H1 (cell line): ENCODE results near the gene GAST. TPM values are rescaled to one million over a fixed set of nuclear protein-coding genes. Genes with fewer than 3 reads are reported as not detected.

ENCODE experiments used
- ASH2L ChIP-seq: fragments of 200-600, 300-600 bp; sonication (generic); IDR thresholded peaks from one replicate; pipeline ENCODE4 v1.7.1; 2017; ENCODE audit warnings: low read length
- BACH1 ChIP-seq: IDR thresholded peaks from 2 replicates; pipeline ENCODE4 v1.6.1; 2012; ENCODE audit warnings: low read length, improper control_type of control experiment
- CHD7 ChIP-seq: fragments of 300-600 bp; sonication (generic); IDR thresholded peaks from 2 replicates; pipeline ENCODE4 v1.7.1; 2012; ENCODE audit warnings: low read length, moderate library complexity, mild to moderate bottlenecking, inconsistent platforms; ENCODE audit not compliant: insufficient replicate concordance
- HDAC2 ChIP-seq, 2 experiments: fragments of 300-600 bp in 1 of 2; sonication (generic) in 1 of 2; IDR thresholded peaks; 2 replicates each; pipeline ENCODE4 v1.6.1; 2011 to 2012; ENCODE audit warnings: low read depth in 2 of 2, low read length in 2 of 2, mild to moderate bottlenecking in 2 of 2, moderate library complexity in 2 of 2, borderline replicate concordance in 1 of 2, inconsistent platforms in 1 of 2
- JUND ChIP-seq: IDR thresholded peaks from 2 replicates; pipeline ENCODE4 v1.6.1; 2011; ENCODE audit warnings: mild to moderate bottlenecking, improper control_type of control experiment, low read length
- POLR2AphosphoS5 ChIP-seq: IDR thresholded peaks from 2 replicates; pipeline ENCODE4 v1.6.1; 2011; ENCODE audit warnings: low read depth, low read length
- RBBP5 ChIP-seq: IDR thresholded peaks from 2 replicates; pipeline ENCODE4 v1.7.1; 2012; ENCODE audit warnings: low read depth, mild to moderate bottlenecking, inconsistent platforms, low read length, moderate library complexity, borderline replicate concordance
- SIX5 ChIP-seq: IDR thresholded peaks from 2 replicates; pipeline ENCODE4 v1.6.1; 2011; ENCODE audit warnings: mild to moderate bottlenecking, low read depth, low read length
- SP4 ChIP-seq: IDR thresholded peaks from 2 replicates; pipeline ENCODE4 v1.6.1; 2012; ENCODE audit warnings: low read length, inconsistent platforms
- polyA plus RNA-seq, 7 experiments: library from polyadenylated mRNA; depleted of rRNA in 3 of 7; stranded (reverse) in 5 of 7; unstranded in 2 of 7; fragments of >200 nt in 5 of 7; fragments of 200-250 nt in 2 of 7; gene quantifications; 1 replicate in 5 of 7; 2 replicates in 1 of 7; 4 replicates in 1 of 7; pipeline versions ENCODE4 v1.2.1 to v1.2.3, GENCODE V29; 2011 to 2013; ENCODE audit warnings: missing spikeins in 2 of 7, mixed read lengths in 2 of 7
- total RNA-seq: library from RNA; stranded (reverse); fragmentation: NEBNext Ultra II Directional; extraction: Animal tissue kit (Norgen Biotek cat#: 25700); gene quantifications from 2 replicates; pipeline ENCODE4 v1.2.1, GENCODE V29; 2021

The GAST gene
- total and polyA plus RNA-seq, 2 of the 8 experiments (the other 6 are each of a cell fraction or from before 2014, with no cell fraction given) = not detected

DNA sequence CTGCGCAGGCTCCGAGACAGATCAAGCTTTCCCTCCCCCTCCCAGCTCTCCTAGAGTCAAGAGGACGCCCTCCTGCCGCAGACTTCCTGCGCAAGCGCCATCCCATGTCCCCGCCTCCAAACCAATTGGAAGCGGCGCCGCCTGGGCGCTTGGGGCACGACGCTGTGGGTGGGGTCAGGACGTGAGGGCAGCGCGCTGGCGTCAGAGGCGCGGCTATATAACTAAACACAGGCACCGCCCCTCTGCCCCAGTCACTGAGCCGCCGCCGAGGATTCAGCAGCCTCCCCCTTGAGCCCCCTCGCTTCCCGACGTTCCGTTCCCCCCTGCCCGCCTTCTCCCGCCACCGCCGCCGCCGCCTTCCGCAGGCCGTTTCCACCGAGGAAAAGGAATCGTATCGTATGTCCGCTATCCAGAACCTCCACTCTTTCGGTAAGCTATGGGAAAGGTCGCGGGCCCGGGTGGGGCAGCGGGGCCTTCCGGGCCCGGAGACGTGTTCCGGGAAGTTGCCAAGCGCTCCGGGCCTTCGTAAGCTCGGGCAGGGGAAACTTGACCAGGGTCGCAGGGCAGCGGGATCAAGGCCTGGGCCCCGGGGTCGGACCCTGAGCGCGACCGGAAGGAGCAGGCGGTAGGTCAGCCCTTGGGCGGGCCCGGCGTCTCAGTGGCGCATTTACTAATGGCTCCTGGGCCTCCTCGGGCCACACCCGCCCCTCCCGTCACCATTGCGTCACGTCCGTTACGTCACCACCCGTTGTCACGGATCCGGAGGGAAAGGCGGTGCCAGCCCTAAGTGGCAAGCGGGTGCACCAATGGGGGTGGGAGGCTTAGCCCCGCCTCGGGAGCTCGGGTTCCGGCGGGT, 23.3 kb upstream of the GAST start, which contains the start of gene EIF1 (continued):
- TF ChIP-seq CHD7 (peak; percentile 29), POLR2AphosphoS5 (peak; percentile 99), SIX5 (no peak), RBBP5 (no peak), HDAC2 (IDR thresholded peaks at IDR 0.05; ENCODE audit: borderline replicate concordance in 1 of 2, low read depth in 2 of 2, low read length in 2 of 2) (0 out of 4 replicates have a peak, but pooled peaks of 1 of the 2 experiments have one; percentile 7), SP4 (peak; percentile 22; the same call in 1 of the 2 replicates), ASH2L (peak; percentile 50), JUND (peak; percentile 80), BACH1 (no peak)
